Smooth muscle cell (in vitro differentiated cells): ENCODE results near the gene NUP210. TPM values are rescaled to one million over a fixed set of nuclear protein-coding genes. Genes with fewer than 3 reads are reported as not detected.

Experiments
- DNase-seq: peaks from one replicate; lab custom pipeline; 2025; ENCODE audit not compliant: unreplicated experiment; lab: John Stamatoyannopoulos, UW
- H2AFZ ChIP-seq: fragments of 200-600 bp; sonication (generic); 2 replicates; pipeline ENCODE4 v1.6.0; 2016; ENCODE audit warnings: antibody characterized with exemption, low read depth, mild to moderate bottlenecking
- H3F3A ChIP-seq: fragments of 200-600 bp; sonication (generic); 2 replicates; pipeline ENCODE4 v1.6.0; 2017; ENCODE audit warnings: antibody characterized with exemption, low read depth
- H3K27ac ChIP-seq: fragments of 200-600 bp; sonication (generic); 2 replicates; pipeline ENCODE4 v1.5.1; 2016; ENCODE audit warnings: low read depth, mild to moderate bottlenecking
- H3K27me3 ChIP-seq: fragments of 200-600 bp; sonication (generic); 2 replicates; pipeline ENCODE4 v1.6.1; 2016; ENCODE audit warnings: low read depth, mild to moderate bottlenecking
- H3K36me3 ChIP-seq: fragments of 200-600 bp; sonication (generic); 2 replicates; pipeline ENCODE4 v1.5.1; 2016; ENCODE audit warnings: low read depth
- H3K4me1 ChIP-seq: fragments of 200-600 bp; sonication (generic); 2 replicates; pipeline ENCODE4 v1.5.1; 2016; ENCODE audit warnings: low read depth
- H3K4me2 ChIP-seq: fragments of 200-600 bp; sonication (generic); 2 replicates; pipeline ENCODE4 v1.6.0; 2016; ENCODE audit warnings: mild to moderate bottlenecking
- H3K4me3 ChIP-seq: fragments of 200-600 bp; sonication (generic); 2 replicates; pipeline ENCODE4 v1.5.1; 2016; ENCODE audit warnings: mild to moderate bottlenecking
- H3K79me2 ChIP-seq: fragments of 200-600 bp; sonication (generic); 2 replicates; pipeline ENCODE4 v1.6.0; 2016; ENCODE audit warnings: low read depth, mild to moderate bottlenecking
- H3K9ac ChIP-seq: fragments of 200-600 bp; sonication (generic); 2 replicates; pipeline ENCODE4 v1.6.0; 2016; ENCODE audit warnings: low read depth
- H3K9me3 ChIP-seq: fragments of 200-600 bp; sonication (generic); replicated peaks from 2 replicates; pipeline ENCODE4 v1.5.1; 2016; ENCODE audit warnings: low read depth
- H4K20me1 ChIP-seq: fragments of 200-600 bp; sonication (generic); 2 replicates; pipeline ENCODE4 v1.6.0; 2016; ENCODE audit warnings: low read depth
- WGBS: methylation state at CpG from one replicate; pipeline ENCODE4 v1.1.7; 2016; ENCODE audit warnings: low lambda C conversion rate; 5-methylcytosine and 5-hydroxymethylcytosine counted together
- polyA plus RNA-seq: library from polyadenylated mRNA; unstranded; fragments of >200 nt; fragmentation: Nextera tagmentation; extraction: Ambion mirVana; gene quantifications from 2 replicates; pipeline ENCODE4 v1.2.1, GENCODE V29; 2016
- total RNA-seq: library from RNA; depleted of rRNA; stranded (reverse); fragments of >200 nt; gene quantifications from 2 replicates; pipeline ENCODE4 v1.2.3, GENCODE V29; 2014
- TF ChIP-seq, protein P1 (sequence below): fragments of 200-600 bp; sonication (generic); IDR thresholded peaks from 2 replicates; pipeline ENCODE4 v1.5.1; 2017; ENCODE audit warnings: borderline replicate concordance, mild to moderate bottlenecking, antibody characterized with exemption; ENCODE audit not compliant: insufficient read depth, poor library complexity, severe bottlenecking

The NUP210 gene
- total and polyA plus RNA-seq, 2 experiments from 2014 or later: 0.35 to 1.5 TPM

GRCh38 chr3:13397316-13397715 lies 22.8 kb downstream of the NUP210 start:
- TF ChIP-seq, protein P1, sequence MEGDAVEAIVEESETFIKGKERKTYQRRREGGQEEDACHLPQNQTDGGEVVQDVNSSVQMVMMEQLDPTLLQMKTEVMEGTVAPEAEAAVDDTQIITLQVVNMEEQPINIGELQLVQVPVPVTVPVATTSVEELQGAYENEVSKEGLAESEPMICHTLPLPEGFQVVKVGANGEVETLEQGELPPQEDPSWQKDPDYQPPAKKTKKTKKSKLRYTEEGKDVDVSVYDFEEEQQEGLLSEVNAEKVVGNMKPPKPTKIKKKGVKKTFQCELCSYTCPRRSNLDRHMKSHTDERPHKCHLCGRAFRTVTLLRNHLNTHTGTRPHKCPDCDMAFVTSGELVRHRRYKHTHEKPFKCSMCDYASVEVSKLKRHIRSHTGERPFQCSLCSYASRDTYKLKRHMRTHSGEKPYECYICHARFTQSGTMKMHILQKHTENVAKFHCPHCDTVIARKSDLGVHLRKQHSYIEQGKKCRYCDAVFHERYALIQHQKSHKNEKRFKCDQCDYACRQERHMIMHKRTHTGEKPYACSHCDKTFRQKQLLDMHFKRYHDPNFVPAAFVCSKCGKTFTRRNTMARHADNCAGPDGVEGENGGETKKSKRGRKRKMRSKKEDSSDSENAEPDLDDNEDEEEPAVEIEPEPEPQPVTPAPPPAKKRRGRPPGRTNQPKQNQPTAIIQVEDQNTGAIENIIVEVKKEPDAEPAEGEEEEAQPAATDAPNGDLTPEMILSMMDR: no peak

GRCh38 chr3:13394363-13394762 lies 25.8 kb downstream of the NUP210 start:
- TF ChIP-seq, protein P1: no peak

More at GRCh38 chr3:13397316-13397715, 22.8 kb downstream of the NUP210 start:
- 91% methylated on average over 8 of the region's 8 CpGs for WGBS
- Histone ChIP-seq H3K79me2 (no peaks in the 10 kb centered on the region), H3F3A (no peaks in the 10 kb centered on the region), H2AFZ (no peak overlapping the region), H3K4me1 (no peaks in the 10 kb centered on the region), H3K9ac (no peak overlapping the region), H3K27me3 (no peaks in the 10 kb centered on the region), H3K27ac (no peak overlapping the region), H3K4me3 (no peak overlapping the region), H3K36me3 (no peaks in the 10 kb centered on the region), H3K9me3 (no peaks in the 10 kb centered on the region), H3K4me2 (no peak overlapping the region), H4K20me1 (no peaks in the 10 kb centered on the region)
- DNase-seq: no peak

GRCh38 chr3:13393427-13394360 lies 26.4 kb downstream of the NUP210 start:
- no peaks in the 10 kb centered on the region for H4K20me1 ChIP-seq
- WGBS: 88% methylated on average over 11 of the region's 11 CpGs
- DNase-seq: no peak
- TF ChIP-seq, protein P1: no peak
- no peak overlapping the region for H2AFZ ChIP-seq
- H3K36me3 ChIP-seq: no peaks in the 10 kb centered on the region
- no peak overlapping the region for H3K4me3 ChIP-seq
- no peaks in the 10 kb centered on the region for H3K27me3 ChIP-seq
- no peak overlapping the region for H3K9ac ChIP-seq
- H3K4me2 ChIP-seq: no peak overlapping the region
- H3K27ac ChIP-seq: no peak overlapping the region
- no peaks in the 10 kb centered on the region for H3K9me3 ChIP-seq
- no peaks in the 10 kb centered on the region for H3F3A ChIP-seq
- H3K4me1 ChIP-seq: no peaks in the 10 kb centered on the region
- H3K79me2 ChIP-seq: no peaks in the 10 kb centered on the region

More at GRCh38 chr3:13394363-13394762, 25.8 kb downstream of the NUP210 start:
- no peaks in the 10 kb centered on the region for H3K36me3 ChIP-seq
- no peak overlapping the region for H3K4me3 ChIP-seq
- no peaks in the 10 kb centered on the region for H3K27me3 ChIP-seq
- no peaks in the 10 kb centered on the region for H4K20me1 ChIP-seq
- DNase-seq: no peak
- no peak overlapping the region for H3K9ac ChIP-seq
- 97% methylated on average over 4 of the region's 4 CpGs for WGBS
- H3F3A ChIP-seq: no peaks in the 10 kb centered on the region
- H3K4me2 ChIP-seq: no peak overlapping the region
- H3K79me2 ChIP-seq: no peaks in the 10 kb centered on the region
- no peak overlapping the region for H3K27ac ChIP-seq
- H2AFZ ChIP-seq: no peak overlapping the region
- H3K9me3 ChIP-seq: no peaks in the 10 kb centered on the region
- H3K4me1 ChIP-seq: no peaks in the 10 kb centered on the region
